Urothelium cell line (cell line): ENCODE data around the gene RTP5.
"Not testable (repeated sequence)": the region's sequence is repeated elsewhere in the genome, so short reads cannot be mapped to it uniquely, and the experiment has no call there.

ENCODE experiments used
- DNase-seq: peaks from one replicate; pipeline ENCODE4 v3.0.0; 2011; ENCODE audit warnings: low spot score, mixed read lengths
- FAIRE-seq: peaks from 2 replicates; lab custom pipeline; 2011; peaks lifted over from hg19 to GRCh38; lab: Jason Lieb, UNC

RTP5 gene

DNA sequence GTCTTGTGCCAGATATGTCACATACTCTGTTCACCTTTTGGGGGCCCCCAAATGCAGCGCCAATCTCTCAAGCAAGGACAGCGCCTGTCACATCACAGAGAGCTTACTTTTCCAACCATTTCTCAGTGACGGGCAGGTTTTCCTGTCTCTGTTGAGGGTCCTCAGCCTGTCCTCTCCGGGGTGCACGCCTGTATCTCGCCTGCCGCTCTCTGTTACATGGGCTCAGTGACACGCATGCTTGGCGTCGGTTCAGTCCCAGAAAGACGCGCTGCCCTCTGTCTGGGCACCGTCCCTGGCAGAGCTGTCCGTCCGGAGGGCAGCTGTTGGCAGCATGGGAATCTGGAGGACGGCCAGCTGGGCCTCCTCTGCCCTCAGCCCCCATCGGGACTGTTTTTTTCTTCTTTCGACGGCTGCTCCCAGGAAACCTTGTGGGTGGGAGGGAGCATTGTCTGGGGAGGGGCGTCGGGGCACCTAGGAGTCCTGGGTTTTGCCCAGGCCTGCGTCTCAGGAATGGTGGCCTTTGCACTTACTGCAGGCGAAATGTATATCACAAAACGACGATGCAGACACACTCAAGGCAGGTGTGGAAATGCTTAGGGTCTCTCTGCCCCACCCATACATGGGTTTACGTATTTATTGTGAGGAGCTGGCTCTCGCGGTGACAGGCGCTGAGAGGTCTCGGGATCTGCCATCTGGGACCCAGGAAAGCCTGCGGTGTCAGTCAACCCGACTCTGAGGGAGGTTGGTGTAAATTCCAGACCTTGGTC lies 30.9 kb downstream of the RTP5 start:
- no peak for DNase-seq
- FAIRE-seq = no peak

DNA sequence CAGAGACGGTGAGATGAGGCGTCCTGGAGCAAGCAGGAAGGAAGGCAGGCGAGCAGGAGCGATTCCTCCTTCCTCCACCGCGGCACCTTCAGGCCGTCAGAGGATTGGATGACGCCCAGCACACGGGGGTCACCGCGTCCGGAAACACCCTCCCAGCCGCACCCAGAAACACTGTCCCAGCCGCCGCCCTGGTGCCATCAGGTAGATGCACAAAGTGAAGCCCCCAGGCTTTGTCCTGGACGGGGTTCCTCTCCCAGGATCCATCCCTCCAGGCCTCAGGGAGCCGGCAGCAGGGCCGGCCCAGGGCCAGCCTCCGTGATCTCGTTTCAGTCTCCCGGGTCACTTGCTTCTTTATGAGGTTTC lies 31.5 kb downstream of the RTP5 start:
- FAIRE-seq (no peak), DNase-seq (no peak)

DNA sequence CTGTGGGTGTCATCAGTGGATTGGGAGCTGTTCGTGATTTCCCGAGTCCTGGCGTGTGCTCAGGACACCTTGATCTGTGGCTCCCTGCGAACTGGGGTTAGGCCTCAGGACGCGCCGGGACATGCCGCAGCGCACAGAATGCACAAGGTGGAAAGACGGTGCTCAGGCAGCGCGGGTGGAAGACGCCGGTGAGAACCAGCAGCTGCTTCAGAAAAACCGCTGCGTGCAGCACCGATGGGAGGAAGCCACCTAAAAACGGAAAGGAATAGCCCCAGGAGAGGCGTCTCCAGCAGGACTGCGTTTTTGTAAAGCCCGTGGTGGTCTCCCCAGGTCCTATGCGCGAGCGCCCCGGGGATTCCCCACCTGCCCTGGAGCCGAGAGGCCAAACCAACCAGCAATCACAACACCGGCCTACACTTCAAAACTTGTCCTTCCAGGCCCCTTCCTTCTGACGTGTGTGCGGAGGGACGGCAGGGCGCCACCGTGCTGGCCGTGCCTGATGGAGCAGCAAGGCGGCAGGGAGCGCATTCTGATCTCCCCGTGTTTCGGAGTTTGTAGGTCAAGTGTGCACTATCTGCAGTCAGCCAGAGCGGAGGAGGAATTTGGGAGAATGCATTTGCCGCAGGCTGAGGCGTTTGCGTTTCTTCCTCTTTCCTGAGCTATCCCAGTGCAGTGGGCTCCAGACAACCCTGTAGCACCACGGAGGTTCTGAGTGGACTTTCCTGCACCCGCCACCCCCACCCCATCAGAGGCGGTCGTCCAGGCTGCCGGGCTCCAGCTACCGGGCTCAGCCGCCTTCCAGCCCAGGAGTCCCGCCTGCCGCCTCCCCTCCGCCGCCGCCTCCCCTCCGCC lies 32.2 kb downstream of the RTP5 start:
- no peak for DNase-seq
- FAIRE-seq = no peak

DNA sequence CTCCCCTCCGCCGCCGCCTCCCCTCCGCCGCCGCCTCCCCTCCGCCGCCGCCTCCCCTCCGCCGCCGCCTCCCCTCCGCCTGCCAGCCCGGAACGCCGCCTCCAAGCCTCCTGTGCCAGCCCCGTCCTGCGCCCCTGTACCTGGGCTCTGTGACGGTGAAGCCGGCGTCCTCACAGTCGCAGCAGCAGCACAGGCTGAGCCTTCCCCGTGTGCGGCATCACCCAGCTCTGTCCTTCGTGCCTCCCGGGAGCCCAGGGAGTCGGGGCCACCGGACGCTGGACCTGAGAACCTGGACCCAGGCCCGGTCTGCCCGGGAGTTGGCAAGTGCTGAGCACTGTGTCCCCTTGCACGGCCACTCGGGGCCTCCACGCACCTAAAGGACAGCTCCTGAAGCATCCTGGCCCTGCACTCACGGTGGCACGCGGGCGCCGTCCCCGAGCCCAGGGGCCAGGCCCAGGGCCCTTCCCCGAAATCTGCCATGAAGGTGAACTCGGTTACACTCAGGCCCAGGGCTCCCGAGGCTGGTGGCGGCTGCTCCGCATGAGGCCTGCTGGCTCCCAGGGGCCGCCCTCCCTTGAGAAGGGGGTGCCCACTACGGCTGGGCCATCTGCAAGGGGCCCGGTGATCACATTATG lies 32.9 kb downstream of the RTP5 start:
- FAIRE-seq = no peak
- no peak for DNase-seq

DNA sequence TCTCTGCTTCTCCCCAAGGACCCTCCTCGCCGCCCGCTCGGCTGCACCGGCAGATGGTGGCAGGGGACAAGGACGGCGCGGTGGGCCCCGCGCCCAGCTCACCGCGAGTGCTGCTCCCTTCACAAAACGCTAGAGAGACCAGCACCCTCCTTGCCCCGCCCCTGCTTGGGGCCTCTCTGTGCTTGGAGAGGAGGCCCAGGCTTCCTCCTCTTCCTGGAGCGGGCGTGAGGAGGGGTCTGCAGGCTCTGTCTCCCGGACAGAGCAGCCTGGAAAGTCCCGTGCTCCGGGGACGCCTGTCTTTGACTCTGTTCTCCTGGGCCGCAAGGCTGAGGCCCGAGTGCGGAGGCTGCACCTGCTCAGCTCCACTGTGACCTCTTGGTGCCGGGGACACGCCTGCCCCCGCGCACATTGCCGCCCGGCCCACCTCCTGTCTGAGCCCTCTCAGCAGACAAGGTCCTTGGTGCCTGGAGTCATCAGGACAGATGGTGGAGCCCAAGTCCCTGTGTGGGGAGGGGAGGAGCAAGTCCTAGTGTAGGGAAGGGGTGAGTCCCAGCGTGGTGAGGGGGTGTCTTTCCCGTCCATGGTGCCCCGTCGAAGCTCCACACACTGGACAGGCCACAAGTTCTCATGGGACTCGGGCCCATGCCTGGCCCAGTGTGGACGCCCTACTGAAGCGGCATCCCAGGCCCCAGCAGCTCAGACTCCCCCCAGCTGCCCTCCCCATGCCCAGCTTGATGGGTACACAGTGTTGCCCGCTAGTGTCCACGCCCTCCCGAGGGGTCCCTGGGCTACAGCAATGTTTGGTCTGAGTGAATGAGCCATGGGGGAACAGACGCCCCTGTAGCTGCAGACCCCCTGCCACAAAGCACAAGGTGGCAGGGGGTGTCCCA lies 33.8 kb downstream of the RTP5 start:
- no peak for FAIRE-seq
- no peak for DNase-seq

DNA sequence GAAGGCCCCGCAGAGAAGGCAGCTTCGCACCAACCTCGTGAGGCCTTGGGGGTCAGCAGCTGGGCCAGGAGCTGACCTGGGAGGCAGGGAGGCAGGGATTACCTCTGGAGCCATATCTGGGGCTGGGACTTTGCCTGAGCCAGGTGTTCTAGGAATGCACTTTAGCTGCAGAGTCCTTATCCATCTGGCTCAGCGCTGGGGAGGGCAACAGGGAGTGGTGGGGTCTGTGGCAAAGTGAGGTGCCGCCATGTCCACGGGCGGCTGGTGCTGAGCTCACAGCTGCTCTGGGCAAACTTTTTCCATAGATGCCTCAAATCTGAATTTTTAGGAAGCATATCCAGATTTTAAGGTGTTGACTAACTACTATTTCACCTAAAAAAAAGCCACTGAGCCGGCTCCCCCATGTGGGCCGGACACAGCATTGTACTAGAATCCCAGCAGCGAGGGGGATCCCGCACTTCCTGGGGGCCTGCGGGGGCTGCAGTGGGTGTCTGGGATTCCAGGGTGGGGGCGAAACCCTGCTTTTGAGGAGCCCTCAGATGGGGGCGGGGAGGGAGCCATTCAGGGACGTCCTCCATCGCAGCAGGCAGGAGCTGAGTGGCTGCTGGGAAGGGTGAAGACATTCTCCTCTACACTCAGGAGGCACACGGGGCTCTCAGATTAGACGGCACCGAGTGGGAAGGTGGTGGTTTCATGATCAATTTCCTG lies 34.6 kb downstream of the RTP5 start:
- DNase-seq (no peak), FAIRE-seq (no peak)

DNA sequence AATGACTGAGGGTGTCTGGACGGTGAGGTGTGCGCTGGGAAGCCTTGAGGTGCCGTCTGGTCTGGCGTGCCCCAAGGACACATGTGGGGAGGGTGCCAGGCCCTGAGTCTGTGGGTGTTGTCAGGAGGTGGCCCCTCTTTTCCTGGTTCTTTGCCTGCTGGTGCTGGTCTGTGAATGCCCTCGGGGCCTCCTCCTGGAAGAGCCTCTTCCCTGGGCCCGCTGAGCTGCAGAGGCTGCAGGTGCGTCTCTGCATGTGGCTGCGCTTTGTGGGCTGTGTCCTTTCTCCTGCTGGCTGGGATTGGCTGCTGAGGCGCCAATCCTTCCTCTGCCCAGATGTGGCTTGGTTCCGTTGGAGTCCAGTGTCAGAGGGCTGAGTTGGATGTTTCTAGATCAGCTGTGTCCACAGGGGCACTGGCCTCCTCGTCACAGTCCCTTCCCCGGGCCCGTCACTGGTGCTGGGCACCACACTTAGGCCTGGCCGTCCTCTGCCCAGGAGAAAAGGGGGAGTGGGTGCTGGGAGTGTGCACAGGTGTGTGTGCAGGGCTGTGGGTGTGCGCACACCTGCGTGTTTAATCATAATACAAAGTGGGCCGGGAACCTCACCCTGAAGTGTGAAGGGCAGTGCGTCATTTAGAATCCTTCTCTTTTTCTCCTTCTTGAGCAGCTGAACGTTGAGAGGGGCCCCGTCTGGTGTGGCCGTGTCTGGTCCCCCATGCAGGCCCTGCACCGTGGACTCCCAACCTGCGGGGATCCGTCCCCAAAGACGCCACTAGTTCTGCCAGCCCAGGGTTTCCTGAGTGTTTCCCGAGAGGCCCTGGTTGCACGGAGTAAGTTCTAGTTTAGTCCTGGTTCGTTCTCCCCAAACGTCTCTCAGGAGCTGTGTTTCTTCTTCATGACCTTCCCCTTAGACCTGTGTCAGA lies 35.5 kb downstream of the RTP5 start:
- no peak for DNase-seq
- no peak for FAIRE-seq

DNA sequence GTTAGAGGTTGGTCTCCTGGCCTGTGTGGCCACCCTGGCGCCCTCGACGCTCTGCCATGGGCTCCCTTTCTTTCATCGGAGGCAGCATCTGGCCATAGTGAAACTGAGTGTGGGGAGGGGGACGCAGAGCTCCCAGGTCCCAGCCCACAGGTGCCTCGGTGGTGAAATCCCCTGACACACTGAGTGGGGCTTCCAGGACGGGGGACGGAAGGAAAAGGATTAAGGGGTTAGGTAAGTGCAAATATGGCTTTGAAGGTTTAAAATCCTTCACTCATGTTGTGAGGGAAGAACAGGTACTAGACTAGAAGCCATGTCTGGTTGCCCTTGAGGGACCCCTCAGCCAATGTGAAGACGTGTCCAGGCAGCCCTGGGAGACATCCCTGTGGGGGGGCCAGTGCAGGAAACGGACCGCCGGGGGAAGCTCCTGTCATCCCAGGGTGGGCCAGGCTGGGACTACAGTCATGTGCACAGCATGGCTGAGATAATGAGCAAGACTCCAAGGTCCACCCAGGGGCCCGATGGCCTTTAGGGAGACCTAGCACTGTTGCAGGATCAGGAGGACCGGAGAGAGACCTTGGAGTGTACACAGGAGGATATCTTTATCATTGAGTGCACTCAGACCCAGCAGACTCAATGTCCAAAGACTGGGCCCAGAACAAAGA lies 36.3 kb downstream of the RTP5 start:
- DNase-seq = no peak
- no peak for FAIRE-seq

DNA sequence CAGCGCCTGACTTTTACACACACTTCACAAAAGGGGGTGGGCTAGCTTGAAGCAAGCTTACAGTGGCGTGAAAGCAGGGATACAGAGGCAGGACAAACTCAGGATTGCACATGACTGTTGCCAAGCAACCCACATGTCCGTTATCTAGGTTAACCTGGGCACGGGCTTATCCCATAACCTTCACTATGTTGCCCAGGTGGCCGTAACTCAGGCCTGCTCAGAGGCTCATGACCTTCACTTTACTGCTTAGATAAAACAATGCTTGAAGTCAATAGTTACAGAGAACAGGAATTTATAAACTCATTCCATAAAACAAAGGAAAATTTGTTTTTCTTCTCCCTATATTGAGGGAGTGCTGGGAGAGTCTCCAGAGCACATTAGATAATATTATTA lies 36.8 kb downstream of the RTP5 start:
- DNase-seq, FAIRE-seq: not testable (repeated sequence)

DNA sequence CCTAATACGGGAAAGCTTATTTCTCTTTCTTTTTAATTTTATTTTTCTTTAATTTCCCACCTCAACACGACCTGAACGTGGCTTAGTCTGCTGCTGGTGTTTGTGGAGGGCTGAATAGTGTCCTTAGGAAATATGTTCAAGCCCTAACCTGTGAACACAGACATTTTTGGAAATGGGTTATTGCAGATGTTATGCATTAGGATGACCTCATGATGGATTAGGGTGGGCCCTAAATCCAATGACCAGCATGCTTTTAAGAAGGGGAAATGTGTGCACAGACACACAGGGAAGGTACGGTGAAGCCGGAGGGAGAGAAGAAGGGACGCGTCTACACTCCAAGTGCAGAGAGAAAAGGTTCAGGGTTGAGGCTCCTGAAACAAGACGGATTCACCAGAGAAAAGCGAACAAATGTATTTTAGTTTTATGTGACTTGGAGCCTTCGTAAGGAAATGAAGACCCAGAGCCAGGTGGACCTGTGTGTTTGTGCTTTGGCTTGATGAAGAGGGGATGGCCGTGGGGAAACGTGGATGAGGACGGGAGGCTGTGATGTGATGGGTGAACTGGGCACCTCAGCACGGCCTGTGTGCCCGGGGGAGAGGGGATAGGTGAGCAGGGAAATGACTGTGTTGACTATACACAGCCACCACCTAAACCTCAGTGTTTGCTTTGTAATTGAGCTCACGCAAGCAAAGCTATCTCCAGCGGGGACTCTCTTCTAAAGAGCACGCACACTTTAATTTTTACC lies 37.5 kb downstream of the RTP5 start:
- FAIRE-seq (no peak), DNase-seq (no peak)

DNA sequence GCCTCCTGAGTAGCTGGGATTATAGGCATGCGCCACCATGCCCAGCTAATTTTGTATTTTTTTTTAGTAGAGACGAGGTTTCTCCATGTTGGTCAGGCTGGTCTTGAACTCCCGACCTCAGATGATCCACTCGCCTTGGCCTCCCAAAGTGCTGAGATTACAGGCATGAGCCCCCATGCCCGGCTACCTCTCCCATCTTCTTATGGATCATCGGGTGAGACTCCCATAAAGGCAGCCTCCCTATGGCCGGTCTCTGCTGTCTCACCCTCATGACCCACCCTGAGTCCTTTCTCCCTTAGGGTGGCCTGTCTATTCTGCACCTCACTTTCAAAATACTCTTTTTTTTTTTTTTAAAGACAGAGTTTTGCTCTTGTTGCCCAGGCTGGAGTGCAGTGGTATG lies 38.3 kb downstream of the RTP5 start:
- FAIRE-seq, DNase-seq: not testable (repeated sequence)

DNA sequence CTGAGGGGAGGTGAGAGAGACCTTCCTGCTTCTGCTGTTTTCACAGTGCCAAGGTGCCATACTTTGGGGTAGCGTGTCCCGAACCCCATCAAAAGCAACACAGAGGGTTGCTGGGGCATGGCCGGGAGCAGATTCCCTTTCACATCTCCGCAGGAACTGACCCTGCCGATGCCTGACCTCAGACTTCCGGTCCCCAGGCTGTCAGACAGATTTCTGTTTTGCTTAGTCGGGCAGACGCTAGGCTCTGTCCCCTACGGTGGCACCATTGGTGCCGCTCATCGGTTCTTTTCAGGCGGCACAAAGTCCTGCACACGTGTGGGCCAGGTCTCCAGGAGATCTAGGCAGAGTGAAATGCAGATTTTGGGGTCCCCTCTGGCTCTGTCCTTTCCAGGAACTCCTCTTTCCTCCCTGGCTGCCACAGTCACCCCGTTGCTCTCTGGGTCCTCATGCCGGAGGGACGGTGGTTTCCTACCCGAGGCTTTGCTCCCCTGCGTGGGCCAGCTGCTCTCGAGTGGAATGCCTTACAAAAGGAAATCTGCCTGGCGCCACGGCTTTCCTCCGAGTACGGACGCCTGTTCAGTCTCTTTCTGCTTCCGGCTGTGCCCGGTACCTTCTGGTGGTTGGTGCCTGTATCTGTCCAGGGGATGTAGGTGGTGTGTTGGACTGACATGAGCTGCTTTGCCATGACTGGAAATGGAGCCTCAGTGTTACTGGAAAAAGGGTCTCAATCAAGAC lies 39.3 kb downstream of the RTP5 start:
- FAIRE-seq = no peak

DNA sequence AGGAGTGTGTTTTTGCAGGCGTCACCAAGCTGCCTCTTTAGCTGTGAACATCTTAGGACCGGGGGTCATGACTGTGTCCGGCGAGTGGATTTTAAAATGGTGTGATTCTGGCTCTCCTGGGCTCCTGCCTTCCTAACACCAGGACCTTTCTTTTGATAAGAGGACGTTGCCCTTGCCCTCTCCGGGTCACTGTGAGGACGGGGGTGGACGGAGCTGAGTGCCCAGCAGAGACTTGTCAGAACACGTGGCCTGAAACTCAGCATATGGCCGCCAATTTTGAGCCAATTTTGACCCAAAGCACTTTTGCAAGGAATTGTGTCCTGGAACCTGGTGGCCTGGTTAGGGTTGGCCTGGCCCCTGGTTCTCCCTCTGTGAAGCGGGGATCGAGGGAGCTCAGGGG lies 40.2 kb downstream of the RTP5 start:
- DNase-seq (no peak), FAIRE-seq (no peak)

More for the DNA sequence above, 39.3 kb downstream of the RTP5 start:
- no peak for DNase-seq

DNA sequence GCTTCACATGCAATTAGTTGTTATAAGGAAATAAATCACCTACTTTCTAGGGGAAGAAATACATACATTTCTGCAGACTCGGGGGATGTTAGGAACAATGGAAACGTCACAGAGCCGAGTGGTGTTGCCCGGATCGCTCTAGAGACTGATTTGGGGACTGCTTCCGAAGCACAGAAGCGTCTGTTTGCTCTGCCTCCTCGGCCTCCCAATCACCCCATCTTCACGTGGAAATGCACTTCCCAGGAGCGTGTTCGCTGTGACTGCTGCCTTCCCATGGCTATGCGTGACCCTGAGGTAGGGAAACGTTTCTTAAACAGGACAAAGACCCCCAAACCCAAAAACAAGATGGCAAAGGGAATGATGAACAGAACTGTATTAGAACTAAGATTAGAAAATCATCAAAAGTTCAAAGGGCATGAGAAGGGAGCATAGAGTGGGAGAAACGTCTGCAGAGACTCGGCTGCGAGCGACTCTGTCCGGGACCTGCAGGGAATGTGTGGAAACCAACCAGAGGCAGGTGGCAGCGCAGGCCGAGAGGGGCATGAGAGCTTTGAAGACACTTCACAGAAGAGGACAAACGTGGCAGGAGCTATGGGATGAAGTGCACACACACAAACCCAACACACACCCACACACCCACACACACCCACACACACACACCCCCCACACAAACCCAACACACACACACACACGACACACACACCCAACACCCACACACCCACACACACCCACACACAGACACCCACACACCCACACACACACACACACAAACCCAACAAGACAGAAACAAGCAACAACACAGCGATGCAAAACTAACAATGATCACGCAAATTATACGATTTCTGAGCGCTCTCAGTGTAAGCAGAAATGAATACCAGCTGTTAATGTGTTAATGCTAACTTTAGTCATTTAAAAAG lies 41.3 kb downstream of the RTP5 start:
- FAIRE-seq (no peak), DNase-seq (no peak)

DNA sequence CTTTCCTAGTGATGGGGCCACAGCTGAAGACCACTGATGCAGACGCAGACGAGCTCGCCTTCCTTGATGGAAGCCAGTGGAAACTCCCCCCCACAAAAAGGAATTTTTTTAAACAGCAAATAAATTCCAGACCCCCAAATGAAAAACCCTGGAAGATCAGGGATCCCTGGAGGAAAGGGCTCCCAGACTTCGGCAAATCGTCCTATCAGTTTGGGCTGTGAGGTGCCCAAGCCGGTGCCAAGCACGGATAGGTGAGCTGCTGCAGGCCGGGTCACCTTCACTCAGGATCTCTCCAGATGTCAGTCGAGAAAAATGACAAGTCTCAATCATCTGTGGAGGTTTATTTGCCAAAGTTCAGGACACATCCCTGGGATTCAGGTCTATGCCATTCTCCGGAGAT lies 42.0 kb downstream of the RTP5 start:
- FAIRE-seq (no peak), DNase-seq (no peak)

DNA sequence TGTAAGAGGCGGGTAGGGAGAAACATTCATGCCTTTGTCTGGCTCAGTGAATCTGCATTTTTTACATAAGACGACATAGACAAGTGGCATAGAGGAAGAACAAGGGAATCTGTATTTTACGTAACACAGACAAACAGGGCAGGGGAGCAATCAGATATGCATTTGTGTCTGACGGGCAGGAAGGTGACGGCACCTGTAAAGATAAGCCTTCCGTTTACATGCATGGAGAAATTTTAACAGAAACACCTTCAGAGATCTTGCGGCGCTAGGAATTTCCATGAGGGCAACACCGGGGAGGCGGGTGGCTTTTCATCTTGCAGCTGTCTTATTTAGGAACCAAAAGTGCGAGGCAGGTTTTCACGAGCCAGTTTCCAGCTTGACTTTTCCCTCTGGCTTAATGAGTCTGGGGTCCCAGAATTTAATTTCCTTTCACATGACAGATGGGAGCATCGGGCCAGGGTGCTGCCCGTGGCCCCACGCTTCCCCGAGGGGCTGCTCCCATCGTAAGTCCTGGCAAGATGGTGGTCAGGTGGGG lies 42.6 kb downstream of the RTP5 start:
- no peak for DNase-seq
- no peak for FAIRE-seq
